ENCODE measurements around the gene COX7A2L. TPM values are rescaled to one million over a fixed set of nuclear protein-coding genes. Genes with fewer than 3 reads are reported as not detected.
"Not testable (repeated sequence)": the region's sequence is repeated elsewhere in the genome, so short reads cannot be mapped to it uniquely, and the experiment has no call there.

COX7A2L gene
- total RNA-seq, 1 donor from 2014 or later: 94.8 TPM

GRCh38 chr2:42335514-42336104 lies 25.4 kb downstream of the COX7A2L start:
- TF ChIP-seq, protein P1, sequence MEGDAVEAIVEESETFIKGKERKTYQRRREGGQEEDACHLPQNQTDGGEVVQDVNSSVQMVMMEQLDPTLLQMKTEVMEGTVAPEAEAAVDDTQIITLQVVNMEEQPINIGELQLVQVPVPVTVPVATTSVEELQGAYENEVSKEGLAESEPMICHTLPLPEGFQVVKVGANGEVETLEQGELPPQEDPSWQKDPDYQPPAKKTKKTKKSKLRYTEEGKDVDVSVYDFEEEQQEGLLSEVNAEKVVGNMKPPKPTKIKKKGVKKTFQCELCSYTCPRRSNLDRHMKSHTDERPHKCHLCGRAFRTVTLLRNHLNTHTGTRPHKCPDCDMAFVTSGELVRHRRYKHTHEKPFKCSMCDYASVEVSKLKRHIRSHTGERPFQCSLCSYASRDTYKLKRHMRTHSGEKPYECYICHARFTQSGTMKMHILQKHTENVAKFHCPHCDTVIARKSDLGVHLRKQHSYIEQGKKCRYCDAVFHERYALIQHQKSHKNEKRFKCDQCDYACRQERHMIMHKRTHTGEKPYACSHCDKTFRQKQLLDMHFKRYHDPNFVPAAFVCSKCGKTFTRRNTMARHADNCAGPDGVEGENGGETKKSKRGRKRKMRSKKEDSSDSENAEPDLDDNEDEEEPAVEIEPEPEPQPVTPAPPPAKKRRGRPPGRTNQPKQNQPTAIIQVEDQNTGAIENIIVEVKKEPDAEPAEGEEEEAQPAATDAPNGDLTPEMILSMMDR (IDR thresholded peaks at IDR 0.05; ENCODE audit: unreplicated experiment): no peak
- peaks cover 24% of the 10 kb centered on the region for H3K36me3 Mint-ChIP-seq (ENCODE audit: low read depth, unreplicated experiment)
- H3K4me3 Mint-ChIP-seq (ENCODE audit: unreplicated experiment): no peak overlapping the region
- H3K4me1 Mint-ChIP-seq (ENCODE audit: unreplicated experiment): peaks cover 11% of the 10 kb centered on the region
- no peaks in the 10 kb centered on the region for H3K9me3 Mint-ChIP-seq (ENCODE audit: unreplicated experiment)
- no peak overlapping the region for H3K27ac Mint-ChIP-seq (ENCODE audit: unreplicated experiment)
- no peak for DNase-seq (ENCODE audit: low spot score)
- peaks cover 5% of the 10 kb centered on the region for H3K27me3 Mint-ChIP-seq (ENCODE audit: unreplicated experiment)

DNA sequence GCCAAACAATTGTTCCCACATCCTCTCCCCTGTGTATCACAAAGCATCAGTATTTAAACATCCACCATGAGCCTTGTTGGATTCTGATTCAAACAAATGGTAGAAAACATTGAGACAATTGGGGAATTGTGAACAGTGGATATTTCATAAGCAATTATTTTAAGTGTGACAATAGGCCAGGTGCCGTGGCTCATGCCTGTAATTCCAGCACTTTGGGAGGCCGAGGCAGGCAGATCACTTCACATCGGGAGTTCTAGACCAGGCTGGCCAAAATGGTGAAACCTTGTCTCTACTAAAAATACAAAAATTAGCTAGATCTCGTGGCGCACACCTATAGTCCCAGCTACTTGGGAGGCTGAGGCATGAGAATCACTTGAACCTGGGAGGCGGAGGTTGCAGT lies 26.2 kb downstream of the COX7A2L start:
- H3K9me3 Mint-ChIP-seq (ENCODE audit: unreplicated experiment); H3K4me1 Mint-ChIP-seq (ENCODE audit: unreplicated experiment); H3K27ac Mint-ChIP-seq (ENCODE audit: unreplicated experiment); H3K4me3 Mint-ChIP-seq (ENCODE audit: unreplicated experiment); DNase-seq (ENCODE audit: low spot score); H3K27me3 Mint-ChIP-seq (ENCODE audit: unreplicated experiment): not testable (repeated sequence)
- H3K36me3 Mint-ChIP-seq (ENCODE audit: low read depth, unreplicated experiment): peaks cover 16% of the 10 kb centered on the region

GRCh38 chr2:42334220-42334619 lies 26.8 kb downstream of the COX7A2L start:
- Mint-ChIP-seq H3K4me3 (ENCODE audit: unreplicated experiment) (no peak overlapping the region), H3K36me3 (ENCODE audit: low read depth, unreplicated experiment) (peaks cover 17% of the 10 kb centered on the region), H3K9me3 (ENCODE audit: unreplicated experiment) (no peaks in the 10 kb centered on the region), H3K27ac (ENCODE audit: unreplicated experiment) (no peak overlapping the region), H3K27me3 (ENCODE audit: unreplicated experiment) (peaks cover 5% of the 10 kb centered on the region), H3K4me1 (ENCODE audit: unreplicated experiment) (no peaks in the 10 kb centered on the region)
- DNase-seq (ENCODE audit: low spot score): no peak
- TF ChIP-seq, protein P1 (IDR thresholded peaks at IDR 0.05; ENCODE audit: unreplicated experiment): no peak

DNA sequence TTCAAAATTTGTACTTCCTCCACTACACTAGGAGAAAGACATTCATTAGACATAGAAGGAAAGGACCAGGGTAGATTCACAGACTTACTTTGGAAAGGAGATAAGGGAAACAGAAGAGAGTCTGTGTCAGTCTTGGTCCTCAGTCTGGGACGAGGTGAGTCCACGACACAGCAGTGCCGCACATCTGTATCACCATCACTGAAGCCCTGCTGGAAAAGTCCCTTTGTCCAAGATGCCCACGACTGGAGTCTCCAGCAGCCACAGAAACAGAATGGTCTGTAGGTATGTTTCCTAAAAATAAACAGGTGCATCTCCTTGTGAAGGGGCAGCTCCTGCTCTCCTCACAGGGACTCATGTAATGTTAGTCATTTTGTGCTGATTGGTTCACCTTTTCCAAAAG lies 27.4 kb downstream of the COX7A2L start:
- Mint-ChIP-seq H3K4me1 (ENCODE audit: unreplicated experiment) (no peaks in the 10 kb centered on the region), H3K4me3 (ENCODE audit: unreplicated experiment) (no peak overlapping the region), H3K36me3 (ENCODE audit: low read depth, unreplicated experiment) (peaks cover 14% of the 10 kb centered on the region), H3K27me3 (ENCODE audit: unreplicated experiment) (peaks cover 5% of the 10 kb centered on the region), H3K9me3 (ENCODE audit: unreplicated experiment) (no peaks in the 10 kb centered on the region), H3K27ac (ENCODE audit: unreplicated experiment) (no peak overlapping the region)
- TF ChIP-seq, protein P1 (IDR thresholded peaks at IDR 0.05; ENCODE audit: unreplicated experiment): no peak
- DNase-seq (ENCODE audit: low spot score): no peak

GRCh38 chr2:42332575-42332974 lies 28.4 kb downstream of the COX7A2L start:
- Mint-ChIP-seq H3K27ac (ENCODE audit: unreplicated experiment) (no peak overlapping the region), H3K4me1 (ENCODE audit: unreplicated experiment) (no peaks in the 10 kb centered on the region), H3K27me3 (ENCODE audit: unreplicated experiment) (peaks cover 5% of the 10 kb centered on the region), H3K9me3 (ENCODE audit: unreplicated experiment) (no peaks in the 10 kb centered on the region), H3K36me3 (ENCODE audit: low read depth, unreplicated experiment) (peaks cover 10% of the 10 kb centered on the region), H3K4me3 (ENCODE audit: unreplicated experiment) (no peak overlapping the region)
- DNase-seq (ENCODE audit: low spot score): no peak
- TF ChIP-seq, protein P1 (IDR thresholded peaks at IDR 0.05; ENCODE audit: unreplicated experiment): no peak

Measured in endothelial cell (in vitro differentiated cells).